D341Med (cell line): ENCODE results near the gene DOCK1.

Experiments
- DNase-seq: peaks from one replicate; pipeline ENCODE4 v3.0.0; 2012; ENCODE audit warnings: low spot score

The DOCK1 gene

GRCh38 chr10:127357265-127357664 lies 452.0 kb downstream of the DOCK1 start:
- no peak for DNase-seq

GRCh38 chr10:127358337-127358736 lies 453.1 kb downstream of the DOCK1 start:
- no peak for DNase-seq

- no peak for DNase-seq
Observed at GRCh38 chr10:127364034-127364433, 458.8 kb downstream of the DOCK1 start.

- DNase-seq, result no peak
Observed at GRCh38 chr10:127368101-127368500, 462.9 kb downstream of the DOCK1 start.

GRCh38 chr10:127368929-127369328 lies 463.7 kb downstream of the DOCK1 start:
- no peak for DNase-seq

GRCh38 chr10:127370601-127371000 lies 465.4 kb downstream of the DOCK1 start:
- DNase-seq, result no peak

- DNase-seq, result no peak
Observed at GRCh38 chr10:127372361-127372760, 467.1 kb downstream of the DOCK1 start.

- no peak for DNase-seq
Observed at GRCh38 chr10:127374074-127374680, 468.9 kb downstream of the DOCK1 start.

- peak; percentile 49 for DNase-seq
Observed at GRCh38 chr10:127374901-127375300, 469.7 kb downstream of the DOCK1 start.

GRCh38 chr10:127375461-127375860 lies 470.2 kb downstream of the DOCK1 start:
- DNase-seq, result no peak

- DNase-seq, result no peak
Observed at GRCh38 chr10:127376071-127376470, 470.8 kb downstream of the DOCK1 start.

GRCh38 chr10:127378628-127379027 lies 473.4 kb downstream of the DOCK1 start:
- DNase-seq, result no peak

GRCh38 chr10:127384532-127384931 lies 479.3 kb downstream of the DOCK1 start:
- no peak for DNase-seq

GRCh38 chr10:127385066-127385465 lies 479.8 kb downstream of the DOCK1 start:
- DNase-seq, result no peak

- no peak for DNase-seq
Observed at GRCh38 chr10:127386606-127387327, 481.5 kb downstream of the DOCK1 start.

GRCh38 chr10:127391875-127392274 lies 486.6 kb downstream of the DOCK1 start:
- no peak for DNase-seq

- peak; percentile 48 for DNase-seq
Observed at GRCh38 chr10:127392351-127393235, 487.4 kb downstream of the DOCK1 start.

- no peak for DNase-seq
Observed at GRCh38 chr10:127398140-127398970, 493.1 kb downstream of the DOCK1 start.

- DNase-seq, result no peak
Observed at GRCh38 chr10:127398971-127399365, 493.7 kb downstream of the DOCK1 start.

GRCh38 chr10:127399668-127400067 lies 494.4 kb downstream of the DOCK1 start:
- no peak for DNase-seq

GRCh38 chr10:127400216-127400615 lies 495.0 kb downstream of the DOCK1 start:
- no peak for DNase-seq
